AG08396 (cell line): ENCODE results near the gene MPI.

Source experiments
- DNase-seq: peaks from one replicate; pipeline ENCODE4 v3.0.0; 2012; ENCODE audit warnings: low spot score, mixed read lengths

Gene MPI

GRCh38 chr15:74937590-74938371 is 47.9 kb downstream of the MPI start, which contains the start of gene COX5A:
Gene COX5A (minus strand): TSS chr15:74938073. CDS start chr15:74938014, 59 bp downstream.
- DNase-seq: peak; percentile 96

DNA sequence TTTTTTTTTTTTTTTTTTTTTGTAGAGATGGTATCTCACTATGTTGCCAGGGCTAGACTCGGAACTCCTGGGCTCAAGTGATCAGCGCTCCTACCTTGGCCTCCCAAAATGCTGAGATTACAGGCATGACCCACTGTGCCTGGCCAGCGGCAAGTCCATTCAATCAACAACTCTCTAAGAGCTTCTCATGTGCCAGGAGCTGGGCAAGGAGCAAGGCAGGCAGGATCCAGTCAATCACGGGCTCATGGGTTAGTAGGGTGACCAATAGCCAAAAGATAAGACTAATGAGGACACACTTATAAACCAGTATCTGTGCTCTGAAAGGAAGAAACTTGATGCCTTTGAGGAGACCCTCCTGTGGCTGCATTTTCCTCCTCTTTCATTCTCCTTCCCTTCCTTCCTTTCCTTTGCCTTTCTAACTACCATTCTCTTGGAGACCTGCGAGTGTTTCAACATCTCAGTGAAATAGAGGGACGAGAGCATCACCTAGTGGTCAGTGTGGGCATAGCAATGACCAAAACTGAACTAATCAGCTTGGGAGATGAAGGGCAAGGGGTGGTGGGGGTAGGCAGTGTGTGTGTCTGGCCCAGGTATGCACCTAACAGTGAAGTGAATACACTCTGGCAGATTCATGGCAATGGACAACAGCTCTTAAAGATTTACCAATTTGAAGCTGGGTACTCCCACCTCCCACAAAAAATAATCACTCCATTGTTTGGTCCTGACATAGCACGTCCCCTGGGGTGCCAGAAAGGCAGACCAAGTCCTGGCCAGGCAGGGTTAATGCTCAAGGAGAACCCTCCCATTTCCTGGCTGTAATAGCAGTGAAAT is 60.5 kb downstream of the MPI start:
- DNase-seq: peak; percentile 75

DNA sequence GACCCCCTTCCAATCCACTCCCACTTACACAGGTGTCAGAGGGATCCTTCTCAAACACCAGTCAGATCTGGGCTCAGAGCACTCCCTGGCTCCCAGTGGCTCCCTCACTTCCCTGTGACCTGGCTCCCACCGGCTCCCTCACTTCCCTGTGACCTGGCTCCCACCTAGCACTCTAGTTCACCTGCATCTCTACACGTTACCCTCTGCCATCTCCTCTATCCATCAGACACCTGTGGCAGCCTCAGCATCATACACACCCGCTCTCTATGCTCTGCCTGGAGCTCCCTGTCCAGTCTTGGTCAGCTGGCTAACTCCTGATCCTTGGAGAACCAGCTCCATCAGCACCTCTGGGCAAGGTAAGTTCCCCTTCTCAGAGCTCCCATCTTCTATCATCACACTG is 61.2 kb downstream of the MPI start:
- DNase-seq: no peak
